HepG2 (cell line): ENCODE data around the gene CA4. TPM values are rescaled to one million over a fixed set of nuclear protein-coding genes. Genes with fewer than 3 reads are reported as not detected.

ENCODE experiments used
- ATM ChIP-seq: fragments of 450-650 bp; IDR thresholded peaks from 2 replicates; pipeline ENCODE4 v1.7.1; 2017; ENCODE audit warnings: mild to moderate bottlenecking, borderline replicate concordance
- CENPX ChIP-seq: sonication (generic); formaldehyde crosslinking; IDR thresholded peaks from 2 replicates; pipeline ENCODE4 v1.9.0; 2021; ENCODE audit warnings: mild to moderate bottlenecking, missing genetic modification reagents, moderate library complexity
- FIP1L1 ChIP-seq: fragments of 200-400 bp; formaldehyde crosslinking; IDR thresholded peaks from 2 replicates; pipeline ENCODE4 v1.6.1; 2018; ENCODE audit warnings: low read depth, mild to moderate bottlenecking, low read length, moderate library complexity, borderline replicate concordance; ENCODE audit not compliant: insufficient read depth
- NBN ChIP-seq: fragments of 450-650 bp; conservative IDR thresholded peaks from 2 replicates; pipeline ENCODE4 v1.6.1; 2017
- NFATC3 ChIP-seq: sonication (generic); formaldehyde crosslinking; IDR thresholded peaks from 2 replicates; pipeline ENCODE4 v1.5.1; 2020; ENCODE audit warnings: mild to moderate bottlenecking, missing genetic modification reagents
- PITX1 ChIP-seq: sonication (generic); formaldehyde crosslinking; IDR thresholded peaks from 2 replicates; pipeline ENCODE4 v1.5.1; 2020; ENCODE audit warnings: mild to moderate bottlenecking, missing genetic modification reagents
- POGZ ChIP-seq: sonication (generic); formaldehyde crosslinking; IDR thresholded peaks from 2 replicates; pipeline ENCODE4 v1.4.0; 2020; ENCODE audit warnings: mild to moderate bottlenecking, missing genetic modification reagents
- POLR2AphosphoS2 ChIP-seq: IDR thresholded peaks from 2 replicates; pipeline ENCODE4 v1.6.1; 2011; ENCODE audit warnings: low read depth, low read length, improper control_type of control experiment
- RFXAP ChIP-seq: sonication (generic); formaldehyde crosslinking; IDR thresholded peaks from 2 replicates; pipeline ENCODE4 v1.4.0; 2020; ENCODE audit warnings: missing genetic modification reagents, borderline replicate concordance
- ZNF24 ChIP-seq: fragments of 450-650 bp; IDR thresholded peaks from 2 replicates; pipeline ENCODE4 v1.6.1; 2017; ENCODE audit warnings: antibody characterized with exemption, mild to moderate bottlenecking
- ZNF333 ChIP-seq: sonication (generic); formaldehyde crosslinking; IDR thresholded peaks from 2 replicates; pipeline ENCODE4 v1.4.0; 2020; ENCODE audit warnings: mild to moderate bottlenecking, missing genetic modification reagents, borderline replicate concordance
- ZNF543 ChIP-seq: sonication (generic); formaldehyde crosslinking; IDR thresholded peaks from 2 replicates; pipeline ENCODE4 v1.4.0; 2020; ENCODE audit warnings: mild to moderate bottlenecking, missing genetic modification reagents
- ZNF589 ChIP-seq: sonication (generic); formaldehyde crosslinking; conservative IDR thresholded peaks from 2 replicates; pipeline ENCODE4 v1.8.0; 2022; ENCODE audit warnings: mild to moderate bottlenecking, moderate library complexity, missing genetic modification reagents
- ZSCAN12 ChIP-seq: sonication (generic); formaldehyde crosslinking; IDR thresholded peaks from 2 replicates; pipeline ENCODE4 v1.9.0; 2021; ENCODE audit warnings: mild to moderate bottlenecking, missing genetic modification reagents
- ZSCAN9 ChIP-seq: IDR thresholded peaks from 2 replicates; pipeline ENCODE4 v1.6.1; 2016; ENCODE audit warnings: borderline replicate concordance
- polyA plus RNA-seq, 8 experiments: library from polyadenylated mRNA; depleted of rRNA in 3 of 8; stranded (reverse) in 7 of 8; unstranded in 1 of 8; fragments of >200 nt; fragmentation: Illumina TruSeq in 4 of 8; extraction: Trizol in 4 of 8; gene quantifications; 2 replicates each; pipeline versions ENCODE4 v1.2.1 to v1.2.3, GENCODE V29; 2011 to 2016; ENCODE audit warnings: low read depth in 4 of 8, missing spikeins in 1 of 8, mixed read lengths in 1 of 8; ENCODE audit not compliant: insufficient read depth in 1 of 8
- total RNA-seq, 5 experiments: library from RNA; depleted of rRNA; stranded (reverse); fragments of >200 nt; fragmentation: Illumina TruSeq; extraction: Trizol; gene quantifications; 2 replicates each; pipeline ENCODE4 v1.2.3, GENCODE V29; 2016; ENCODE audit warnings: low read depth in 1 of 5
- TF ChIP-seq, protein P1 (sequence below): IDR thresholded peaks from 2 replicates; pipeline ENCODE4 v1.6.1; 2016; ENCODE audit warnings: mild to moderate bottlenecking, missing biosample characterization, missing genetic modification reagents
- TF ChIP-seq, protein P2 (sequence below): sonication (generic); formaldehyde crosslinking; conservative IDR thresholded peaks from 2 replicates; pipeline ENCODE4 v1.4.0; 2020; ENCODE audit warnings: missing genetic modification reagents
- TF ChIP-seq, protein P3 (sequence below): sonication (generic); formaldehyde crosslinking; IDR thresholded peaks from 2 replicates; pipeline ENCODE4 v1.8.1; 2022; ENCODE audit warnings: low read depth, mild to moderate bottlenecking, missing genetic modification reagents
- TF ChIP-seq, protein P4 (sequence below): IDR thresholded peaks from 2 replicates; pipeline ENCODE4 v1.6.1; 2016; ENCODE audit warnings: low read depth, missing genetic modification reagents, missing compliant biosample characterization

The CA4 gene
- total and polyA plus RNA-seq, 2 of the 13 experiments (the other 11 are each of a cell fraction or from before 2014, with no cell fraction given), result not detected

DNA sequence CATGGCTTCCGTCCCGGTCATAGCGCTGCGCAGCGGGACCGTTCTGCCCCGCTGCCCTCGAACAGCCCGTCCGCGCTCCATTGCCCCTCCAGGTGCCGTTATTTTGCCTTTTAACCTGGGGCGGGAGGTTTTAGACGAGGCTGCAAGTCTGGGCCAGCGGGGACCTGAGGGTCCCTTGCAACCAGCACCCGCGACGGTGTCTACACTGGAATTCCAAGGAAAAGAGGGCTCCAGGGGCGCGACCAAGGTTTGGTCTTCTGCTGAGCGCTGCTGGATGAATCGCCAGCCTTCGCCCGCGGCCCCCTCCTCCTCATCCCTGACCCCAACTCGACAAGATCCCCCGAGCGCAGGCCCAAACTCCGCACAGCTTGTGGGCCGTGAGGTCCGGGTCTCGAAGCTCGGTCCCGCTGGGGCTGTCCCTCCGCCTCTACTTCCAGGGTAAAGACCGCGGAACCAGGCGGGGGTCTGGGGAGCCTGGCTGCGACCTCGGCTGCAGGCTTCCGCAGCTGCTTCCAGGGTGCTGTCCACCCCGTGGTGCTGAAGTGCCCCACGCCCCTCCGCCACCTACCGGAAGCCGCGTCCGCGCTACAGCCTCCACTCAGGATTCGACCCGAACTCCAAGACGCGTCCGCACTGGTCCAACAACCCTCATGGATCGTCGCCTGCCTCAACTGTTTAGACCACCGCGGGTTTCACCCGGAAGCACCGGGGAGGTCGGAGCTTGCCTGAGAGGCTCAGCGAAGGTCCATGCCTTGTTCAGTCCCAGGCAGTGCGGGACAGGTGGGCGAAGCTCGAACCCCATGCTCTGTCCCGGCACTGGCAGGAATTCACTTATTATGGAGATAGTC lies 10.1 kb upstream of the CA4 start (continued):
- TF ChIP-seq FIP1L1 (no peak), ZSCAN12 (CRISPR knock-in tag) (peak; percentile 76; the same call in 1 of the 2 replicates), ZNF24 (no peak), ATM (no peak), CENPX (CRISPR knock-in tag) (no peak), PITX1 (CRISPR knock-in tag) (peak; percentile 91), ZNF589 (CRISPR knock-in tag) (peak; percentile 90; the same call in 1 of the 2 replicates), NFATC3 (CRISPR knock-in tag) (no peak), POLR2AphosphoS2 (no peak), NBN (no peak), ZNF333 (CRISPR knock-in tag) (peak; percentile 99), RFXAP (CRISPR knock-in tag) (peak; percentile 84; the same call in 1 of the 2 replicates), ZSCAN9 (CRISPR knock-in tag) (peak; percentile 99), ZNF543 (CRISPR knock-in tag) (peak; percentile 68; the same call in 1 of the 2 replicates), POGZ (peak; percentile 80)
- TF ChIP-seq, protein P1, sequence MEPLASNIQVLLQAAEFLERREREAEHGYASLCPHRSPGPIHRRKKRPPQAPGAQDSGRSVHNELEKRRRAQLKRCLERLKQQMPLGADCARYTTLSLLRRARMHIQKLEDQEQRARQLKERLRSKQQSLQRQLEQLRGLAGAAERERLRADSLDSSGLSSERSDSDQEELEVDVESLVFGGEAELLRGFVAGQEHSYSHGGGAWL (CRISPR knock-in tag), result peak; percentile 99
- TF ChIP-seq, protein P2, sequence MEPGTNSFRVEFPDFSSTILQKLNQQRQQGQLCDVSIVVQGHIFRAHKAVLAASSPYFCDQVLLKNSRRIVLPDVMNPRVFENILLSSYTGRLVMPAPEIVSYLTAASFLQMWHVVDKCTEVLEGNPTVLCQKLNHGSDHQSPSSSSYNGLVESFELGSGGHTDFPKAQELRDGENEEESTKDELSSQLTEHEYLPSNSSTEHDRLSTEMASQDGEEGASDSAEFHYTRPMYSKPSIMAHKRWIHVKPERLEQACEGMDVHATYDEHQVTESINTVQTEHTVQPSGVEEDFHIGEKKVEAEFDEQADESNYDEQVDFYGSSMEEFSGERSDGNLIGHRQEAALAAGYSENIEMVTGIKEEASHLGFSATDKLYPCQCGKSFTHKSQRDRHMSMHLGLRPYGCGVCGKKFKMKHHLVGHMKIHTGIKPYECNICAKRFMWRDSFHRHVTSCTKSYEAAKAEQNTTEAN, result peak; percentile 93
- TF ChIP-seq, protein P3, sequence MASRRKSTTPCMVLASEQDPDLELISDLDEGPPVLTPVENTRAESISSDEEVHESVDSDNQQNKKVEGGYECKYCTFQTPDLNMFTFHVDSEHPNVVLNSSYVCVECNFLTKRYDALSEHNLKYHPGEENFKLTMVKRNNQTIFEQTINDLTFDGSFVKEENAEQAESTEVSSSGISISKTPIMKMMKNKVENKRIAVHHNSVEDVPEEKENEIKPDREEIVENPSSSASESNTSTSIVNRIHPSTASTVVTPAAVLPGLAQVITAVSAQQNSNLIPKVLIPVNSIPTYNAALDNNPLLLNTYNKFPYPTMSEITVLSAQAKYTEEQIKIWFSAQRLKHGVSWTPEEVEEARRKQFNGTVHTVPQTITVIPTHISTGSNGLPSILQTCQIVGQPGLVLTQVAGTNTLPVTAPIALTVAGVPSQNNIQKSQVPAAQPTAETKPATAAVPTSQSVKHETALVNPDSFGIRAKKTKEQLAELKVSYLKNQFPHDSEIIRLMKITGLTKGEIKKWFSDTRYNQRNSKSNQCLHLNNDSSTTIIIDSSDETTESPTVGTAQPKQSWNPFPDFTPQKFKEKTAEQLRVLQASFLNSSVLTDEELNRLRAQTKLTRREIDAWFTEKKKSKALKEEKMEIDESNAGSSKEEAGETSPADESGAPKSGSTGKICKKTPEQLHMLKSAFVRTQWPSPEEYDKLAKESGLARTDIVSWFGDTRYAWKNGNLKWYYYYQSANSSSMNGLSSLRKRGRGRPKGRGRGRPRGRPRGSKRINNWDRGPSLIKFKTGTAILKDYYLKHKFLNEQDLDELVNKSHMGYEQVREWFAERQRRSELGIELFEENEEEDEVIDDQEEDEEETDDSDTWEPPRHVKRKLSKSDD (CRISPR knock-in tag), result peak; percentile 90; the same call in 1 of the 2 replicates
- TF ChIP-seq, protein P4, sequence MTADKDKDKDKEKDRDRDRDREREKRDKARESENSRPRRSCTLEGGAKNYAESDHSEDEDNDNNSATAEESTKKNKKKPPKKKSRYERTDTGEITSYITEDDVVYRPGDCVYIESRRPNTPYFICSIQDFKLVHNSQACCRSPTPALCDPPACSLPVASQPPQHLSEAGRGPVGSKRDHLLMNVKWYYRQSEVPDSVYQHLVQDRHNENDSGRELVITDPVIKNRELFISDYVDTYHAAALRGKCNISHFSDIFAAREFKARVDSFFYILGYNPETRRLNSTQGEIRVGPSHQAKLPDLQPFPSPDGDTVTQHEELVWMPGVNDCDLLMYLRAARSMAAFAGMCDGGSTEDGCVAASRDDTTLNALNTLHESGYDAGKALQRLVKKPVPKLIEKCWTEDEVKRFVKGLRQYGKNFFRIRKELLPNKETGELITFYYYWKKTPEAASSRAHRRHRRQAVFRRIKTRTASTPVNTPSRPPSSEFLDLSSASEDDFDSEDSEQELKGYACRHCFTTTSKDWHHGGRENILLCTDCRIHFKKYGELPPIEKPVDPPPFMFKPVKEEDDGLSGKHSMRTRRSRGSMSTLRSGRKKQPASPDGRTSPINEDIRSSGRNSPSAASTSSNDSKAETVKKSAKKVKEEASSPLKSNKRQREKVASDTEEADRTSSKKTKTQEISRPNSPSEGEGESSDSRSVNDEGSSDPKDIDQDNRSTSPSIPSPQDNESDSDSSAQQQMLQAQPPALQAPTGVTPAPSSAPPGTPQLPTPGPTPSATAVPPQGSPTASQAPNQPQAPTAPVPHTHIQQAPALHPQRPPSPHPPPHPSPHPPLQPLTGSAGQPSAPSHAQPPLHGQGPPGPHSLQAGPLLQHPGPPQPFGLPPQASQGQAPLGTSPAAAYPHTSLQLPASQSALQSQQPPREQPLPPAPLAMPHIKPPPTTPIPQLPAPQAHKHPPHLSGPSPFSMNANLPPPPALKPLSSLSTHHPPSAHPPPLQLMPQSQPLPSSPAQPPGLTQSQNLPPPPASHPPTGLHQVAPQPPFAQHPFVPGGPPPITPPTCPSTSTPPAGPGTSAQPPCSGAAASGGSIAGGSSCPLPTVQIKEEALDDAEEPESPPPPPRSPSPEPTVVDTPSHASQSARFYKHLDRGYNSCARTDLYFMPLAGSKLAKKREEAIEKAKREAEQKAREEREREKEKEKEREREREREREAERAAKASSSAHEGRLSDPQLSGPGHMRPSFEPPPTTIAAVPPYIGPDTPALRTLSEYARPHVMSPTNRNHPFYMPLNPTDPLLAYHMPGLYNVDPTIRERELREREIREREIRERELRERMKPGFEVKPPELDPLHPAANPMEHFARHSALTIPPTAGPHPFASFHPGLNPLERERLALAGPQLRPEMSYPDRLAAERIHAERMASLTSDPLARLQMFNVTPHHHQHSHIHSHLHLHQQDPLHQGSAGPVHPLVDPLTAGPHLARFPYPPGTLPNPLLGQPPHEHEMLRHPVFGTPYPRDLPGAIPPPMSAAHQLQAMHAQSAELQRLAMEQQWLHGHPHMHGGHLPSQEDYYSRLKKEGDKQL, result peak; percentile 71; the same call in 1 of the 2 replicates
